HEK293T (cell line): Measurements from ENCODE around the gene CDH13.

Experiments used
- CTCF ChIA-PET: fragments of 350-600 bp; formaldehyde crosslinking; extraction: SDS; loops from one replicate; lab custom pipeline; 2021; ENCODE audit warnings: antibody characterized with exemption, inconsistent platforms; lab: Yijun Ruan, JAX
- POLR2A ChIA-PET: fragments of 350-600 bp; formaldehyde crosslinking; extraction: SDS; loops from one replicate; lab custom pipeline; 2020; ENCODE audit warnings: antibody characterized with exemption, inconsistent platforms; lab: Yijun Ruan, JAX
- DNase-seq: peaks from one replicate; pipeline ENCODE4 v3.0.0; 2012; ENCODE audit warnings: mixed read lengths; ENCODE audit errors: extremely low spot score
- ARNT ChIP-seq: fragments of 450-650 bp; IDR thresholded peaks from 2 replicates; pipeline ENCODE4 v1.6.1; 2017; ENCODE audit warnings: mild to moderate bottlenecking
- BHLHE40 ChIP-seq: fragments of 450-650 bp; IDR thresholded peaks from 2 replicates; pipeline ENCODE4 v1.6.1; 2016; ENCODE audit warnings: mild to moderate bottlenecking, moderate library complexity, borderline replicate concordance
- CTBP1 ChIP-seq: fragments of 450-650 bp; IDR thresholded peaks from 2 replicates; pipeline ENCODE4 v1.6.1; 2016; ENCODE audit warnings: borderline replicate concordance
- ELF4 ChIP-seq: fragments of 450-650 bp; IDR thresholded peaks from 2 replicates; pipeline ENCODE4 v1.6.1; 2017; ENCODE audit warnings: antibody characterized with exemption
- FOXA1 ChIP-seq: fragments of 450-650 bp; IDR thresholded peaks from 2 replicates; pipeline ENCODE4 v1.6.1; 2016; ENCODE audit warnings: mild to moderate bottlenecking
- FOXK2 ChIP-seq: fragments of 450-650 bp; IDR thresholded peaks from 2 replicates; pipeline ENCODE4 v1.6.1; 2016; ENCODE audit warnings: mild to moderate bottlenecking
- FOXM1 ChIP-seq: fragments of 450-650 bp; IDR thresholded peaks from 2 replicates; pipeline ENCODE4 v1.6.1; 2017; ENCODE audit warnings: mild to moderate bottlenecking, borderline replicate concordance
- HDGF ChIP-seq: fragments of 450-650 bp; IDR thresholded peaks from 2 replicates; pipeline ENCODE4 v1.6.1; 2017; ENCODE audit warnings: antibody characterized with exemption, borderline replicate concordance
- L3MBTL2 ChIP-seq: fragments of 450-650 bp; conservative IDR thresholded peaks from 2 replicates; pipeline ENCODE4 v1.6.1; 2016; ENCODE audit warnings: mild to moderate bottlenecking
- LEF1 ChIP-seq: fragments of 450-650 bp; IDR thresholded peaks from 2 replicates; pipeline ENCODE4 v1.6.1; 2017; ENCODE audit warnings: mild to moderate bottlenecking, borderline replicate concordance
- NFRKB ChIP-seq: fragments of 450-650 bp; IDR thresholded peaks from 2 replicates; pipeline ENCODE4 v1.6.1; 2016; ENCODE audit warnings: mild to moderate bottlenecking, moderate library complexity
- PKNOX1 ChIP-seq: fragments of 450-650 bp; IDR thresholded peaks from 2 replicates; pipeline ENCODE4 v1.6.1; 2016
- SP1 ChIP-seq: fragments of 450-650 bp; IDR thresholded peaks from 2 replicates; pipeline ENCODE4 v1.6.1; 2017
- SUZ12 ChIP-seq: fragments of 450-650 bp; IDR thresholded peaks from 2 replicates; pipeline ENCODE4 v1.6.1; 2016; ENCODE audit warnings: mild to moderate bottlenecking
- TARDBP ChIP-seq: fragments of 450-650 bp; IDR thresholded peaks from 2 replicates; pipeline ENCODE4 v1.6.1; 2016
- ZNF384 ChIP-seq: fragments of 450-650 bp; IDR thresholded peaks from 2 replicates; pipeline ENCODE4 v1.6.1; 2016

CDH13 gene

GRCh38 chr16:82652826-82653225, 26.1 kb downstream of the CDH13 start:
- DNase-seq: no peak
- TF ChIP-seq L3MBTL2: no peak
- no peak for TF ChIP-seq SP1
- TF ChIP-seq ZNF384: no peak
- no peak for TF ChIP-seq ARNT
- TF ChIP-seq TARDBP: no peak
- no peak for TF ChIP-seq LEF1
- no peak for TF ChIP-seq PKNOX1
- CTCF ChIA-PET: no interaction called here
- POLR2A ChIA-PET: no interaction called here

- no peak for TF ChIP-seq TARDBP
- TF ChIP-seq LEF1: no peak
- no peak for TF ChIP-seq BHLHE40
- no peak for TF ChIP-seq L3MBTL2
- no peak for TF ChIP-seq ARNT
- TF ChIP-seq NFRKB: no peak
- no peak for TF ChIP-seq FOXK2
- no peak for TF ChIP-seq SUZ12
- no peak for TF ChIP-seq FOXM1
- no peak for TF ChIP-seq CTBP1
- no peak for TF ChIP-seq ELF4
- TF ChIP-seq ZNF384: no peak
- TF ChIP-seq FOXA1: no peak
- no peak for TF ChIP-seq SP1
- no peak for TF ChIP-seq HDGF
- no peak for TF ChIP-seq PKNOX1
- DNase-seq: no peak
- ChIA-PET CTCF (no interaction called here), POLR2A (no interaction called here)
Observed at GRCh38 chr16:82653550-82654511, 27.1 kb downstream of the CDH13 start.

GRCh38 chr16:82655072-82655714, 28.4 kb downstream of the CDH13 start:
- TF ChIP-seq CTBP1: no peak
- TF ChIP-seq HDGF: no peak
- no peak for TF ChIP-seq ELF4
- no peak for TF ChIP-seq FOXA1
- TF ChIP-seq FOXM1: no peak
- TF ChIP-seq TARDBP: no peak
- ChIA-PET POLR2A (no interaction called here), CTCF (no interaction called here)
- no peak for DNase-seq

GRCh38 chr16:82655720-82656490, 29.1 kb downstream of the CDH13 start:
- TF ChIP-seq TARDBP (no peak), ELF4 (no peak), ZNF384 (no peak), FOXK2 (no peak)
- ChIA-PET CTCF (no interaction called here), POLR2A (no interaction called here)
- DNase-seq: no peak

- ChIA-PET CTCF (interaction anchor here (1.2 kb wide), 1 partner anchor 18 kb away, joined by 3 read pairs; no protein-coding TSS in a partner anchor), POLR2A (no interaction called here)
- DNase-seq: no peak
- TF ChIP-seq SUZ12 (no peak), TARDBP (no peak), CTBP1 (no peak), LEF1 (no peak), BHLHE40 (no peak), FOXA1 (no peak), ARNT (no peak), PKNOX1 (no peak), ELF4 (no peak), HDGF (no peak), FOXK2 (no peak), ZNF384 (no peak), SP1 (no peak)
Observed at GRCh38 chr16:82657239-82657638, 30.5 kb downstream of the CDH13 start.
